Stimulated activated CD8-positive, alpha-beta memory T cell treated with anti-CD3 and anti-CD28 coated beads, Interleukin-2, amount 100 ng/mL, for 48 hours (primary cell): Measurements from ENCODE around the gene ARHGEF39.

Experiments
- DNase-seq, 2 donors: peaks; one replicate each; pipeline ENCODE4 v3.0.0-alpha.2; 2020; ENCODE audit warnings: low read depth in 2 of 2

ARHGEF39 gene

GRCh38 chr9:35675204-35675603 is 10.2 kb upstream of the ARHGEF39 start:
- no peak for DNase-seq

- DNase-seq: no peak
Observed at GRCh38 chr9:35674025-35674361, 9.0 kb upstream of the ARHGEF39 start.

- DNase-seq: no peak
Observed at GRCh38 chr9:35673132-35674024, 8.4 kb upstream of the ARHGEF39 start, which contains the start of gene CA9. Gene CA9 (plus strand): TSS chr9:35673928. CDS start chr9:35673960, 32 bp downstream.

GRCh38 chr9:35669331-35670145 is 4.5 kb upstream of the ARHGEF39 start:
- DNase-seq: no peak

GRCh38 chr9:35667939-35668338 is 2.9 kb upstream of the ARHGEF39 start:
- no peak for DNase-seq

GRCh38 chr9:35666549-35666948 is 1.6 kb upstream of the ARHGEF39 start:
- no peak for DNase-seq

GRCh38 chr9:35666045-35666444 is 1.1 kb upstream of the ARHGEF39 start:
- DNase-seq: no peak

- DNase-seq: no peak
Observed at GRCh38 chr9:35665471-35665818, 450 bp upstream of the ARHGEF39 start.

- DNase-seq: no peak
Observed at GRCh38 chr9:35662437-35662836, 2.6 kb downstream of the ARHGEF39 start.

GRCh38 chr9:35661756-35662350 is 3.1 kb downstream of the ARHGEF39 start:
- DNase-seq: no peak

- no peak for DNase-seq
Observed at GRCh38 chr9:35660966-35661415, 4.0 kb downstream of the ARHGEF39 start.

GRCh38 chr9:35659340-35659739 is 5.7 kb downstream of the ARHGEF39 start:
- no peak for DNase-seq

- no peak for DNase-seq
Observed at GRCh38 chr9:35658968-35659220, 6.1 kb downstream of the ARHGEF39 start.

- peak; percentile 73 to 85 for DNase-seq
Observed at GRCh38 chr9:35658137-35658967, 6.6 kb downstream of the ARHGEF39 start, which contains the start of gene CCDC107. Gene CCDC107 (plus strand): TSS chr9:35658292. CDS start chr9:35658380, 88 bp downstream.

- DNase-seq: peak; percentile 91 to 95
Observed at GRCh38 chr9:35657546-35658136, 7.4 kb downstream of the ARHGEF39 start, which contains the start of gene RMRP. Gene RMRP (minus strand): TSS chr9:35658019.

- no peak for DNase-seq
Observed at GRCh38 chr9:35656831-35657545, 8.0 kb downstream of the ARHGEF39 start.

- no peak for DNase-seq
Observed at GRCh38 chr9:35656348-35656747, 8.6 kb downstream of the ARHGEF39 start.

GRCh38 chr9:35653611-35654010 is 11.4 kb downstream of the ARHGEF39 start:
- no peak for DNase-seq

- no peak for DNase-seq
Observed at GRCh38 chr9:35652829-35653209, 12.2 kb downstream of the ARHGEF39 start.
